Testis (tissue), 3 donors: ENCODE measurements around the gene NALCN. TPM values are rescaled to one million over a fixed set of nuclear protein-coding genes. Genes with fewer than 3 reads are reported as not detected.

Experiments
- DNase-seq: peaks from one replicate; pipeline ENCODE4 v3.0.0-alpha.2; 2019
- H3K27ac ChIP-seq, 2 donors: fragments of 200-600 bp; sonication (generic); one replicate each; pipeline ENCODE4 v1.5.1; 2019
- H3K27me3 ChIP-seq: fragments of 200-600 bp; sonication (generic); one replicate; pipeline ENCODE4 v1.5.1; 2019
- H3K36me3 ChIP-seq: fragments of 200-600 bp; sonication (generic); one replicate; pipeline ENCODE4 v1.5.1; 2017; ENCODE audit warnings: low read depth; ENCODE audit errors: missing control alignments
- H3K4me1 ChIP-seq: fragments of 200-600 bp; sonication (generic); one replicate; pipeline ENCODE4 v1.5.1; 2019
- H3K4me3 ChIP-seq, 2 donors: fragments of 200-600 bp; sonication (generic); one replicate each; pipeline ENCODE4 v1.5.1; 2017 to 2019
- H3K9me3 ChIP-seq: fragments of 200-600 bp; sonication (generic); one replicate; pipeline ENCODE4 v1.5.1; 2017
- CTCF ChIP-seq, 3 experiments: fragments of 450-650 bp in 2 of 3; fragments of 200-600 bp in 1 of 3; sonication (generic) in 1 of 3; IDR thresholded peaks; one replicate each; pipeline ENCODE4 v1.5.1; 2016 to 2019; ENCODE audit warnings: antibody characterized with exemption in 3 of 3, mild to moderate bottlenecking in 2 of 3, moderate library complexity in 1 of 3
- POLR2A ChIP-seq: fragments of 450-650 bp; IDR thresholded peaks from one replicate; pipeline ENCODE4 v1.6.1; 2017; ENCODE audit warnings: antibody characterized with exemption, mild to moderate bottlenecking, moderate library complexity
- WGBS, 2 donors: methylation state at CpG; one replicate each; pipeline ENCODE4 v1.1.5; 2018; 5-methylcytosine and 5-hydroxymethylcytosine counted together
- intact Hi-C: fragments of 100-400 bp; cut with DNase I; formaldehyde crosslinking; loops from one replicate; pipeline ENCODE4 v1.15.1; 2023; ENCODE audit warnings: low total_unique reads
- polyA plus RNA-seq: library from polyadenylated mRNA; stranded (reverse); fragments of 350-450 nt; fragmentation: Illumina TruSeq; extraction: RNeasy Lipid Tissue Mini Kit (QIAGEN cat#74804); gene quantifications from one replicate; pipeline ENCODE4 v1.2.3, GENCODE V29; 2014; ENCODE audit warnings: low read depth, low replicate concordance; ENCODE audit not compliant: insufficient read depth
- total RNA-seq, 2 donors: library from RNA; depleted of rRNA; stranded (reverse); fragments of >200 nt; gene quantifications; one replicate each; pipeline ENCODE4 v1.2.3, GENCODE V29; 2016

The NALCN gene
- total and polyA plus RNA-seq, 3 donors from 2014 or later: 2.9 to 4.0 (median 3.2) TPM

- H3K4me1 ChIP-seq: no peaks in the 10 kb centered on the region
- TF ChIP-seq POLR2A: no peak
- TF ChIP-seq CTCF (IDR thresholded peaks at IDR 0.05): no peak
- intact Hi-C loops: no loop called here
- no peak overlapping the region for H3K4me3 ChIP-seq
- H3K9me3 ChIP-seq: no peaks in the 10 kb centered on the region
- WGBS, 2 donors: 77 to 90% methylated on average over 4 of the region's 4 CpGs
- H3K36me3 ChIP-seq: no peaks in the 10 kb centered on the region
- H3K27ac ChIP-seq: no peak overlapping the region
- no peak for DNase-seq
- no peaks in the 10 kb centered on the region for H3K27me3 ChIP-seq
Measured at GRCh38 chr13:101209206-101209893, 207.0 kb downstream of the NALCN start.

- intact Hi-C loops: no loop called here
- WGBS, 2 donors: 81 to 91% methylated on average over 2 of the region's 2 CpGs
Measured at GRCh38 chr13:101205408-101205807, 210.9 kb downstream of the NALCN start.

GRCh38 chr13:101204270-101205020, 211.9 kb downstream of the NALCN start:
- Histone ChIP-seq H3K9me3 (no peaks in the 10 kb centered on the region), H3K27ac (no peak overlapping the region), H3K36me3 (no peaks in the 10 kb centered on the region), H3K27me3 (no peaks in the 10 kb centered on the region), H3K4me3 (no peak overlapping the region), H3K4me1 (no peaks in the 10 kb centered on the region)
- intact Hi-C loops: no loop called here
- no peak for DNase-seq
- WGBS, 2 donors: 33 to 81% methylated on average over 1 of the region's 1 CpG
- no peak for TF ChIP-seq POLR2A
- TF ChIP-seq CTCF (IDR thresholded peaks at IDR 0.05): no peak

More at GRCh38 chr13:101205408-101205807, 210.9 kb downstream of the NALCN start:
- Histone ChIP-seq H3K4me3 (no peak overlapping the region), H3K36me3 (no peaks in the 10 kb centered on the region), H3K27me3 (no peaks in the 10 kb centered on the region), H3K4me1 (no peaks in the 10 kb centered on the region), H3K27ac (no peak overlapping the region), H3K9me3 (no peaks in the 10 kb centered on the region)
- TF ChIP-seq CTCF (IDR thresholded peaks at IDR 0.05) (no peak), POLR2A (no peak)
- DNase-seq: no peak

GRCh38 chr13:101202590-101202989, 213.7 kb downstream of the NALCN start:
- H3K4me1 ChIP-seq: no peaks in the 10 kb centered on the region
- no peaks in the 10 kb centered on the region for H3K27me3 ChIP-seq
- intact Hi-C loops: no loop called here
- no peak for DNase-seq
- TF ChIP-seq CTCF (IDR thresholded peaks at IDR 0.05) (no peak), POLR2A (no peak)
- H3K4me3 ChIP-seq: no peak overlapping the region
- H3K36me3 ChIP-seq: no peaks in the 10 kb centered on the region
- no peak overlapping the region for H3K27ac ChIP-seq
- 61 to 62% methylated on average over 6 of the region's 6 CpGs for WGBS, 2 donors
- H3K9me3 ChIP-seq: no peaks in the 10 kb centered on the region
